GM23248 (cell line): ENCODE results near the gene DNAAF3. TPM values are rescaled to one million over a fixed set of nuclear protein-coding genes. Genes with fewer than 3 reads are reported as not detected.

Experiments used
- DNase-seq: peaks from one replicate; pipeline ENCODE4 v3.0.0-alpha.2; 2015
- H2AFZ ChIP-seq: fragments of 200-600 bp; sonication (generic); 2 replicates; pipeline ENCODE4 v1.6.1; 2016; ENCODE audit warnings: antibody characterized with exemption
- H3F3A ChIP-seq: fragments of 200-600 bp; sonication (generic); 2 replicates; pipeline ENCODE4 v1.6.1; 2016; ENCODE audit warnings: mild to moderate bottlenecking, antibody characterized with exemption, mixed run types; ENCODE audit not compliant: insufficient read depth
- H3K27ac ChIP-seq: fragments of 200-600 bp; sonication (generic); 2 replicates; pipeline ENCODE4 v1.5.1; 2016; ENCODE audit warnings: mild to moderate bottlenecking
- H3K27me3 ChIP-seq: fragments of 200-600 bp; sonication (generic); replicated peaks from 2 replicates; pipeline ENCODE4 v1.6.1; 2016; ENCODE audit warnings: mild to moderate bottlenecking; ENCODE audit not compliant: insufficient read depth
- H3K36me3 ChIP-seq: fragments of 200-600 bp; sonication (generic); 2 replicates; pipeline ENCODE4 v1.6.1; 2016; ENCODE audit warnings: low read depth, mild to moderate bottlenecking
- H3K4me1 ChIP-seq: fragments of 200-600 bp; sonication (generic); 2 replicates; pipeline ENCODE4 v1.6.1; 2016; ENCODE audit warnings: mild to moderate bottlenecking; ENCODE audit not compliant: insufficient read depth
- H3K4me2 ChIP-seq: fragments of 200-600 bp; sonication (generic); one replicate; pipeline ENCODE4 v1.6.1; 2016; ENCODE audit warnings: mild to moderate bottlenecking; ENCODE audit not compliant: unreplicated experiment
- H3K4me3 ChIP-seq: fragments of 200-600 bp; sonication (generic); 2 replicates; pipeline ENCODE4 v1.5.1; 2016; ENCODE audit warnings: mild to moderate bottlenecking
- H3K79me2 ChIP-seq: fragments of 200-600 bp; sonication (generic); 2 replicates; pipeline ENCODE4 v1.6.1; 2016; ENCODE audit warnings: mild to moderate bottlenecking; ENCODE audit not compliant: insufficient read depth
- H3K9ac ChIP-seq: fragments of 200-600 bp; sonication (generic); 2 replicates; pipeline ENCODE4 v1.6.1; 2016; ENCODE audit warnings: mild to moderate bottlenecking
- H3K9me2 ChIP-seq: fragments of 200-600 bp; sonication (generic); 2 replicates; pipeline ENCODE4 v1.6.1; 2016; ENCODE audit warnings: mixed run types, mild to moderate bottlenecking, moderate library complexity; ENCODE audit not compliant: insufficient read depth
- H3K9me3 ChIP-seq: fragments of 200-600 bp; sonication (generic); one replicate; pipeline ENCODE4 v1.6.1; 2017; ENCODE audit warnings: low read depth
- H4K20me1 ChIP-seq: fragments of 200-600 bp; sonication (generic); 2 replicates; pipeline ENCODE4 v1.6.0; 2016; ENCODE audit not compliant: insufficient read depth
- EZH2 ChIP-seq: fragments of 200-600 bp; sonication (generic); IDR thresholded peaks from 2 replicates; pipeline ENCODE4 v1.6.1; 2018; ENCODE audit warnings: antibody characterized with exemption, mild to moderate bottlenecking; ENCODE audit not compliant: insufficient read depth, poor library complexity, severe bottlenecking
- EZH2phosphoT487 ChIP-seq: fragments of 200-600 bp; sonication (generic); IDR thresholded peaks from 2 replicates; pipeline ENCODE4 v1.6.1; 2018; ENCODE audit warnings: antibody characterized with exemption, moderate library complexity, mild to moderate bottlenecking, low read depth; ENCODE audit not compliant: insufficient read depth
- WGBS, 2 experiments: methylation state at CpG; one replicate each; pipeline ENCODE4 v1.1.6; 2015 to 2017; ENCODE audit warnings: low lambda C conversion rate in 2 of 2, low coverage in 1 of 2; ENCODE audit errors: missing lambda C conversion rate in 2 of 2; 5-methylcytosine and 5-hydroxymethylcytosine counted together
- in situ Hi-C: fragments of 300-500 bp; cut with MboI; formaldehyde crosslinking; loops from 2 replicates; pipeline ENCODE4 v1.15.0; 2020
- polyA plus RNA-seq: library from polyadenylated mRNA; unstranded; fragments of >200 nt; fragmentation: Nextera tagmentation; extraction: Ambion mirVana; gene quantifications from 2 replicates; pipeline ENCODE4 v1.2.1, GENCODE V29; 2016
- total RNA-seq: library from RNA; depleted of rRNA; stranded (reverse); fragments of >200 nt; shearing (Covaris generic); gene quantifications from 2 replicates; pipeline ENCODE4 v1.2.3, GENCODE V29; 2014

The DNAAF3 gene
- total and polyA plus RNA-seq, 2 experiments from 2014 or later = 0.22 to 0.39 TPM

GRCh38 chr19:55113570-55114039, 52.8 kb downstream of the DNAAF3 start:
- H3K36me3 ChIP-seq = no peaks in the 10 kb centered on the region
- in situ Hi-C loops = no loop called here
- H3K9me3 ChIP-seq = no peaks in the 10 kb centered on the region
- H3F3A ChIP-seq = no peaks in the 10 kb centered on the region; the same call in 1 of the 2 replicates
- peaks cover 83% of the 10 kb centered on the region for H3K79me2 ChIP-seq
- peak overlapping the region; percentile 1 for H3K4me2 ChIP-seq
- H3K27ac ChIP-seq = peak overlapping the region; percentile 75
- no peaks in the 10 kb centered on the region for H3K27me3 ChIP-seq
- no peak overlapping the region for H2AFZ ChIP-seq
- H3K4me3 ChIP-seq = no peak overlapping the region
- H4K20me1 ChIP-seq = 0 out of 2 replicates have a peak, but pooled peaks cover 3% of the 10 kb centered on the region
- DNase-seq = peak; percentile 96
- 25 to 28% methylated on average over 12 of the region's 12 CpGs for WGBS, 2 experiments
- H3K9me2 ChIP-seq = no peaks in the 10 kb centered on the region
- peaks cover 26% of the 10 kb centered on the region for H3K4me1 ChIP-seq
- peak overlapping the region; percentile 90 for H3K9ac ChIP-seq
- no peak for TF ChIP-seq EZH2phosphoT487
- no peak for TF ChIP-seq EZH2

- Histone ChIP-seq H3K9ac (peak overlapping the region; percentile 90), H3K9me3 (no peaks in the 10 kb centered on the region), H3K9me2 (no peaks in the 10 kb centered on the region), H2AFZ (no peak overlapping the region), H3K4me3 (no peak overlapping the region), H3K27me3 (no peaks in the 10 kb centered on the region), H3K36me3 (no peaks in the 10 kb centered on the region), H3K27ac (peak overlapping the region; percentile 75), H3K4me1 (peaks cover 22% of the 10 kb centered on the region), H3F3A (no peaks in the 10 kb centered on the region; the same call in 1 of the 2 replicates), H3K4me2 (peak overlapping the region; percentile 1), H4K20me1 (0 out of 2 replicates have a peak, but pooled peaks cover 3% of the 10 kb centered on the region), H3K79me2 (peaks cover 90% of the 10 kb centered on the region)
- WGBS, 2 experiments = 48 to 53% methylated on average over 23 of the region's 23 CpGs
- DNase-seq = no peak
- TF ChIP-seq EZH2 = no peak
- TF ChIP-seq EZH2phosphoT487 = no peak
- in situ Hi-C loops = no loop called here
These were observed 53.4 kb downstream of the DNAAF3 start for GRCh38 chr19:55112777-55113569.

DNA sequence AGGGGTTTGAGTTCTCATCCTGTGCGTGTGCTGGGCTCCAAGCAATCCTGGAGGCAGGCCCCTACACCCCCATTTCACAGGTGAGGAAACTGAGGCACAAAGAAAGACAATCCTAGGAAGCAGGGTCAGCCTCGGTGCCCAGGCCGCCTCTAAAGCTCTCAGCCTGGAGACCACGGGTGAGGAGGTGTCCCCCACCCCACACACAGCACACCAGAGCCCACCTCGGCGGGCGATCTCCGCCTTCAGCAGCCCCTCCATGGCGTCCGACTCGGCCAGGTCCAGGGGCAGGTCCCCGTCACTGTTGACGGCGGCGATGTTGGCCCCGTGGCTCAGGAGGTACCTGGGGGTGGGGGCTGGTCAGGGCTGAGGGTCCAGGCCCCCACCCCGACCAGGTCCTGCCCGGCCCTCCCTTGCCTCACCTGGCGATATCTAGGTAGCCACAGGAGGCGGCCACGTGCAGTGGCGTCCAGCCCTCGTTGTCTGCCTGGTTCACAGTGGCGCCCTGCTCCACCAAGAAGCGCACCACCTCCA, 54.1 kb downstream of the DNAAF3 start:
- 91 to 94% methylated on average over 24 to 25 of the region's 25 CpGs for WGBS, 2 experiments
- in situ Hi-C loops = no loop called here

GRCh38 chr19:55111238-55111831, 55.1 kb downstream of the DNAAF3 start:
- no peak overlapping the region for H3K4me3 ChIP-seq
- 0 out of 2 replicates have a peak overlapping the region, but pooled peaks have one; percentile 12 for H3K27ac ChIP-seq
- H4K20me1 ChIP-seq = 0 out of 2 replicates have a peak, but pooled peaks cover 3% of the 10 kb centered on the region
- DNase-seq = no peak
- H3K9me3 ChIP-seq = no peaks in the 10 kb centered on the region
- in situ Hi-C loops = no loop called here
- H3K9me2 ChIP-seq = no peaks in the 10 kb centered on the region
- WGBS, 2 experiments = 52 to 53% methylated on average over 20 to 21 of the region's 21 CpGs
- no peak overlapping the region for H2AFZ ChIP-seq
- peaks cover 98% of the 10 kb centered on the region for H3K79me2 ChIP-seq
- H3K4me2 ChIP-seq = no peak overlapping the region
- no peak overlapping the region for H3K9ac ChIP-seq
- H3K4me1 ChIP-seq = peaks cover 22% of the 10 kb centered on the region
- H3K36me3 ChIP-seq = no peaks in the 10 kb centered on the region
- no peaks in the 10 kb centered on the region for H3F3A ChIP-seq
- no peak for TF ChIP-seq EZH2phosphoT487
- no peak for TF ChIP-seq EZH2
- no peaks in the 10 kb centered on the region for H3K27me3 ChIP-seq

More for the DNA sequence above, 54.1 kb downstream of the DNAAF3 start:
- Histone ChIP-seq H3K4me2 (no peak overlapping the region), H3K4me1 (peaks cover 22% of the 10 kb centered on the region), H3K9me3 (no peaks in the 10 kb centered on the region), H3F3A (no peaks in the 10 kb centered on the region; the same call in 1 of the 2 replicates), H4K20me1 (0 out of 2 replicates have a peak, but pooled peaks cover 3% of the 10 kb centered on the region), H3K27me3 (no peaks in the 10 kb centered on the region), H2AFZ (no peak overlapping the region), H3K36me3 (no peaks in the 10 kb centered on the region), H3K79me2 (peaks cover 95% of the 10 kb centered on the region), H3K4me3 (no peak overlapping the region), H3K9ac (peak overlapping the region; percentile 90; the same call in 1 of the 2 replicates), H3K27ac (0 out of 2 replicates have a peak overlapping the region, but pooled peaks have one; percentile 75), H3K9me2 (no peaks in the 10 kb centered on the region)
- no peak for TF ChIP-seq EZH2phosphoT487
- no peak for TF ChIP-seq EZH2
- no peak for DNase-seq
